ENCODE measurements around the gene PREX1. TPM values are rescaled to one million over a fixed set of nuclear protein-coding genes. Genes with fewer than 3 reads are reported as not detected.

The PREX1 gene
- total and polyA plus RNA-seq, 7 experiments from 2014 or later, result 2.9 to 143 (median 48.6) TPM

DNA sequence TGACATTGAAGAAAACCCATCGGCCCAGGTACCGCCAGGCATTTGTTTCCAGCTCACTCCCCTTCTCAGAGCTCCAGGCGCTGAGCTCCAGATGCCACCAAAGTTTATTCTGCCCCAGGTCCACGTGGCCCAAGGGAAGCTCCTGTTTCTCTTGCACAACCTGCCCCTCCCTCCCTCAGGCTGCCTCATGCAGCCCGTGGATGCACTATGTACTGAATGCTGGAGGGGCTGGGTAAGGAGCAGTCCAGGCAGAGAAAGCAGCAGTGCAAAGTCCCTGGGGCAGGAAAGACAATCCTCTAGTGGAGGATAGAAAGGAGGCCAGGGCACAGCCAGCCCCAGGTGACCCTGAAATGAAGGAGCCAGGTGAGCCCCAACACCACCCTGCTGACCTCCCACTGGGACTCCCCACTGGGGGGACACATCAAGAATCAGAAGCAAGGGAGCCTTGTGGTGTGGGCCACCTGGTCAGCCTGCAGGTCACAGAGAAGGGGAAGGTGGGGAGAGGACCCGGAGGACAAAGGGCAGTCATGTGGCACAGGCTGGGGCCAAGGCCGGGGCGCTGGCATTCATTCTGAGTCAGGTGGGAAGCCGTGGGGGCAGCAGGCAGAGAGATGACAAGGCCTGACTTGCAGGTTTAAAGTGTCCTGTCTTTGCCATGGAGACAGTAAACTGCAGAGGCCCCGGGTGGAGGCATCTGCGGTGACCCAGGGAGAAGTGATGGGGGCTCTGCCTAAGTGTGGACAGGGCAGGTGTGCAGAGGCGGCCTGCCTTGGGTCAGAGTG, 230.1 kb downstream of the PREX1 start:
- Histone ChIP-seq H3K36me3 (ENCODE audit: control insufficient read depth in 2 of 3, insufficient read depth in 3 of 3, low read length in 3 of 3) (no peaks in the 10 kb centered on the region), H3K4me3 (ENCODE audit: low read length) (no peak overlapping the region), H3K4me1 (ENCODE audit: control insufficient read depth in 2 of 2, insufficient read depth in 2 of 2, low read length in 2 of 2) (no peaks in the 10 kb centered on the region), H3K9me3 (ENCODE audit: control insufficient read depth in 2 of 3, low read length in 3 of 3) (peaks cover 0 to 3% (median 0%) of the 10 kb centered on the region in 3 experiments), H3K27ac (ENCODE audit: low read depth, low read length) (no peak overlapping the region), H3K27me3 (ENCODE audit: control insufficient read depth in 2 of 2, insufficient read depth in 2 of 2, low read length in 2 of 2) (no peaks in the 10 kb centered on the region)
- Mint-ChIP-seq H3K36me3 (no peaks in the 10 kb centered on the region), H3K27me3 (peaks cover 0 to 10% (median 6%) of the 10 kb centered on the region in 5 donors), H3K27ac (peak overlapping the region in 1 of 9 donors; percentile 37), H3K4me1 (no peaks in the 10 kb centered on the region), H3K9me3 (peaks cover 0 to 7% (median 0%) of the 10 kb centered on the region in 11 donors), H3K4me3 (no peak overlapping the region)
- POLR2A ChIA-PET, result no interaction called here
- ATAC-seq (no peak), DNase-seq (no peak)
- intact Hi-C loops (cut with micrococcal nuclease), result no loop called here
- CTCF ChIA-PET, result no interaction called here

DNA sequence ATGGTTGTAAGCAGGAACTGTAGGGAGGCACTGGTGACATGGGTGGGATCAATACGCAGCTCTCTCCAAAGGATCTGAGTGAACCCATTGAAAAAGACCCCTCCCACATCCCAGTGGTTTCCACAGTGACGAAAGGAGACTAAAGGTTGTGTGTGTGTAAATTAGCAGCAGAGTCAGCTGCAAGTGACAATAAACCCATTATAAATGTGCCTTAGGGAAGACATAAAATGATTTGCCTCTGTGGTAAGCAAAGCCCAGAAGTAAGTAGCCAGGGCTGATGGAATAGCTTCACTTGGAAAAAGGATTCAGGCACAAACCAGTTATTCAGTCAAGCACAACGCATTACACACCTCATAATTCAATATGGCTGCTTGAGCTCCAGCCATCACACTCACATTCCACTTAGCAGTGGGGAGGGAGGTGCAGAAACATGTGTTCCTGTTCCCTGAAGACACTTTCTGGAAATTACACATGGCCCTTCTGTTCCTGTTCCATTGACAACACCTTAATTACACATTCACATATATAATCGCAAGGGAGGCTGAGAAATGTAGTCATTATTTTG, 231.4 kb downstream of the PREX1 start:
- no peaks in the 10 kb centered on the region for H3K27me3 ChIP-seq (ENCODE audit: control insufficient read depth in 2 of 2, insufficient read depth in 2 of 2, low read length in 2 of 2)
- DNase-seq (no peak), ATAC-seq (no peak)
- H3K9me3 Mint-ChIP-seq, result peaks cover 0 to 7% (median 0%) of the 10 kb centered on the region in 11 donors
- peaks cover 0 to 10% (median 6%) of the 10 kb centered on the region in 5 donors for H3K27me3 Mint-ChIP-seq
- H3K9me3 ChIP-seq (ENCODE audit: control insufficient read depth in 2 of 3, low read length in 3 of 3), result peaks cover 0 to 3% (median 0%) of the 10 kb centered on the region in 3 experiments
- no peaks in the 10 kb centered on the region for H3K36me3 ChIP-seq (ENCODE audit: control insufficient read depth in 2 of 3, insufficient read depth in 3 of 3, low read length in 3 of 3)
- ChIA-PET POLR2A (no interaction called here), CTCF (no interaction called here)
- H3K27ac ChIP-seq (ENCODE audit: low read depth, low read length), result no peak overlapping the region
- H3K36me3 Mint-ChIP-seq, result no peaks in the 10 kb centered on the region
- H3K4me3 ChIP-seq (ENCODE audit: low read length), result no peak overlapping the region
- intact Hi-C loops (cut with micrococcal nuclease), result no loop called here
- H3K27ac Mint-ChIP-seq, result no peak overlapping the region
- no peaks in the 10 kb centered on the region for H3K4me1 ChIP-seq (ENCODE audit: control insufficient read depth in 2 of 2, insufficient read depth in 2 of 2, low read length in 2 of 2)
- H3K4me3 Mint-ChIP-seq, result no peak overlapping the region
- H3K4me1 Mint-ChIP-seq, result no peaks in the 10 kb centered on the region

DNA sequence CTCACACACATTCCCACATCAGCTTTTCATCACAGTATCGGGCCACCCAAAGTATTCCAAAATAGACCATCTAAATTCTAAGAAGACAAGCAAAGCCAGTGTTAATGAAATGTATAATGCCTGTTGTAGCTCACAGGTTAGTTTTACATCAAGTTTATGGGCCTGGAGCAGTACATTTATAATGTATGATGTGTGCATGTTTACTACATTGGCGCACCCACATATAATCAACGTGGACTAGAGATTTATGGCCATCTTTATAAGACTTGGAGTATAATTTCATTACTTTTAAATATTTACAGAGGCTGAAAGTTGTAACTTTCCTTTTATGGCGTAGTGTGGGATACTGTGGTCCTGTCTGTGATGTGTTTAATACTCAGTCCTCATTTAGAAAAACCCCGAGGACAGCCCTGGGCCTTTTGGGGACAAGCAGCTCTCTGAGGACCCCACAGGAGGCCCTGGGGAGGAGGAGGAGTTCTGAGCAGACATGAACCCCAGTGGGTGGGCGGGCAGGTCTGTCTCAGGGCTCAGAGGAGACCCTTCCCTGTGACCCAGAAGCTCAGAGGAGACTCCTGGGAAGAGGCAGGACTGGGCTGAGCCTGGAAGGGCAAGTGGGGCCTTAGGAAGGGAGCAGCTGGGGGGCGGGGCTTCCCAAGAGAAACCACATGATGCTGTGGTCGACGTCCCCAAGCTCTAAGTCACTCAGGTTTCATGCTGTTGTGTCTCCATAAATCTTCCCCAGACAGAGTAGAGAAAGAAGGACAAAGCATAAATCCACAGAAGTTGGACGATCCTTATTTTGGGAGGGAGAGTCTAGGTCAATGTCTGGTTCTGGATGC, 232.1 kb downstream of the PREX1 start:
- no peaks in the 10 kb centered on the region for H3K27me3 ChIP-seq (ENCODE audit: control insufficient read depth in 2 of 2, insufficient read depth in 2 of 2, low read length in 2 of 2)
- H3K27ac ChIP-seq (ENCODE audit: low read depth, low read length), result no peak overlapping the region
- H3K36me3 ChIP-seq (ENCODE audit: control insufficient read depth in 2 of 3, insufficient read depth in 3 of 3, low read length in 3 of 3), result no peaks in the 10 kb centered on the region
- Mint-ChIP-seq H3K36me3 (no peaks in the 10 kb centered on the region), H3K27ac (no peak overlapping the region), H3K4me1 (no peaks in the 10 kb centered on the region), H3K4me3 (no peak overlapping the region), H3K27me3 (peaks cover 0 to 10% (median 6%) of the 10 kb centered on the region in 5 donors), H3K9me3 (peaks cover 0 to 7% (median 0%) of the 10 kb centered on the region in 11 donors)
- no peak overlapping the region for H3K4me3 ChIP-seq (ENCODE audit: low read length)
- no peak for DNase-seq
- ChIA-PET CTCF (no interaction called here), POLR2A (no interaction called here)
- H3K4me1 ChIP-seq (ENCODE audit: control insufficient read depth in 2 of 2, insufficient read depth in 2 of 2, low read length in 2 of 2), result no peaks in the 10 kb centered on the region
- intact Hi-C loops (cut with micrococcal nuclease), result no loop called here
- no peak for ATAC-seq
- H3K9me3 ChIP-seq (ENCODE audit: control insufficient read depth in 2 of 3, low read length in 3 of 3), result peaks cover 0 to 3% (median 0%) of the 10 kb centered on the region in 3 experiments

DNA sequence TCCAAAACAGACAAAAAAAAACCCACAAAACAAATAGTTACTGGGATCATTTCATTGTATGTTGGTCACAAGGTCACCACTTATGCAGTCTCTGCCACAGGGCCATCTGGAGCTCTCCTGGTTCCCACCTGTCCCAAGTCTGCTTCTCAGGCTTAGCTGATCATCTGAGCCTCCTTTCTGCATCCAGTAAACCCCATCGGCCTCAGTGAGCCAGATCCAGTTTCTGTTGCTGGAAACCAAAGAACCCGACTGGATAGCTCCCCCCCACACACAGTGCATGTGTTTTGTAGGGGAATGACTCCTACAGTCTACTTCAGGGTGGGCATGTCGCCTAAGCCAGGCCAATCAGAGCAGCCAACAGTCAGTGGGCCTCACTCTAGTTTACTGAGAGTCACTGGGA, 233.3 kb downstream of the PREX1 start:
- Histone ChIP-seq H3K4me3 (ENCODE audit: low read length) (no peak overlapping the region), H3K36me3 (ENCODE audit: control insufficient read depth in 2 of 3, insufficient read depth in 3 of 3, low read length in 3 of 3) (no peaks in the 10 kb centered on the region), H3K27me3 (ENCODE audit: control insufficient read depth in 2 of 2, insufficient read depth in 2 of 2, low read length in 2 of 2) (no peaks in the 10 kb centered on the region), H3K4me1 (ENCODE audit: control insufficient read depth in 2 of 2, insufficient read depth in 2 of 2, low read length in 2 of 2) (no peaks in the 10 kb centered on the region), H3K9me3 (ENCODE audit: control insufficient read depth in 2 of 3, low read length in 3 of 3) (peaks cover 0 to 3% (median 0%) of the 10 kb centered on the region in 3 experiments), H3K27ac (ENCODE audit: low read depth, low read length) (no peak overlapping the region)
- Mint-ChIP-seq H3K27me3 (peaks cover 0 to 10% (median 6%) of the 10 kb centered on the region in 5 donors), H3K27ac (no peak overlapping the region), H3K4me3 (no peak overlapping the region), H3K9me3 (peaks cover 0 to 7% (median 0%) of the 10 kb centered on the region in 11 donors), H3K4me1 (no peaks in the 10 kb centered on the region), H3K36me3 (no peaks in the 10 kb centered on the region)
- POLR2A ChIA-PET, result no interaction called here
- intact Hi-C loops (cut with micrococcal nuclease), result no loop called here
- CTCF ChIA-PET, result interaction anchor here (0.6 kb wide), 1 partner anchor 51 kb away, joined by 3 read pairs; no protein-coding TSS in a partner anchor
- DNase-seq, result no peak
- no peak for ATAC-seq

DNA sequence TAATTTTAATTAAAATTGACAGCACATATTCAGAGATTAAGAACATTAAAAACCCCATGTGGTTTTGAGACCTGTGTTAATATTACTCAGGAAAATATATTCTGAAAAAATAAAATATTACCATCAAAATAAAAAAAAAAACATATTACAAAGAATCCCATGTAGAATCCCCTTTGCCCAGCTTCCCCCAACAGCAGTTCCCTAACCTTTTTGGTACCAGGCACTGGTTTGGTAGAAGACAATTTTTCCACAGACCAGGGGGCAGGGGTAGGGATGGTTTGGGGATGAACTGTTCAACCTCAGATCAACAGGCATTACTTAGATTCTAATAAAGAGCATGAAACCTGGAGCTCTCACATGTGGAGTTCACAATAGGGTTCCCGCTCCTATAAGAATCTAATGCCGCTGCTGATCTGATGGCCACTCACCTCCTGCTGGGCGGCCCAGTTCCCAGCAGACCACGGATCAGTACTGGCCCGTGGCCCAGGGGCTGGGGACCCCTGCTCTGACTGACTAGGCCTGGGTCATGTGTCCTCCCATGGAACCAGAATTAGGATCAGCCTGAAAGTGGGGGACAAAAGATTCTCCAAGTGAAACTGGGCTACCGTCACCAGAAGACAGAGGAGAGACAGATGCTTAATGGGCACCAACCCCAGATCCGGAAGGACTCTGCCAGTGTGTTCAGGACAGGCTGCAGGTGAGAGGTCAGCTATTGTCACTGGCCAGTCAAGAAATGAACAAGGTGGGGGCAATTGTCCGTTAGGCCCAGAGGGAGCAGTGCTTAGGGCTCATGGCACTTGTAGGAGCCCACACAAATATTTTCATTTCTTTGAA, 235.5 kb downstream of the PREX1 start:
- Mint-ChIP-seq H3K9me3 (peaks cover 0 to 7% (median 0%) of the 10 kb centered on the region in 11 donors), H3K27me3 (peaks cover 0 to 10% (median 7%) of the 10 kb centered on the region in 5 donors), H3K4me1 (no peaks in the 10 kb centered on the region), H3K27ac (no peak overlapping the region), H3K36me3 (no peaks in the 10 kb centered on the region), H3K4me3 (no peak overlapping the region)
- Histone ChIP-seq H3K9me3 (ENCODE audit: control insufficient read depth in 2 of 3, low read length in 3 of 3) (peaks cover 0 to 3% (median 0%) of the 10 kb centered on the region in 3 experiments), H3K36me3 (ENCODE audit: control insufficient read depth in 2 of 3, insufficient read depth in 3 of 3, low read length in 3 of 3) (no peaks in the 10 kb centered on the region), H3K4me3 (ENCODE audit: low read length) (no peak overlapping the region), H3K4me1 (ENCODE audit: control insufficient read depth in 2 of 2, insufficient read depth in 2 of 2, low read length in 2 of 2) (no peaks in the 10 kb centered on the region), H3K27me3 (ENCODE audit: control insufficient read depth in 2 of 2, insufficient read depth in 2 of 2, low read length in 2 of 2) (no peaks in the 10 kb centered on the region), H3K27ac (ENCODE audit: low read depth, low read length) (no peak overlapping the region)
- intact Hi-C loops (cut with micrococcal nuclease), result no loop called here
- no peak for DNase-seq
- ChIA-PET POLR2A (no interaction called here), CTCF (interaction anchor here (0.7 kb wide), 1 partner anchor 46 kb away, joined by 4 read pairs; no protein-coding TSS in a partner anchor)
- no peak for ATAC-seq

DNA sequence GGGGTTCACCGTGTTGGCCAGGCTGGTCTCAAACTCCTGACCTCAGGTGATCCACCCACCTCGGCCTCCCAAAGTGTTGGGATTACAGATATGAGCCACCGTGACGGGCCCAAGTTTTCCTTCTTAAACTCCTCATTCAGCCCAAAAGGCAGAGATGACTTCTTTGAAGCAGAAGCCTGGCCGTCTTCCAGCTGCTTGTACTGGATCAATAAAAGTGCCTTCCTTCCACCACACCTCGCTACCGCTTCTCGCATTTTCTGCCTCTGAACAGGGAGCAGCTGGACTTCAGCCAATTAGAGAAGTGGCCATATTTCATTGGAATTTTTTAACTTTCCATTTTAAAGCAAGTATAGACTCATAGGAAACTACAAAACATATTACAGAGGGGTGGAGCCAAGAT, 241.1 kb downstream of the PREX1 start:
- ATAC-seq (no peak), DNase-seq (no peak)
- Mint-ChIP-seq H3K4me1 (no peaks in the 10 kb centered on the region), H3K36me3 (no peaks in the 10 kb centered on the region), H3K4me3 (no peak overlapping the region), H3K27me3 (peaks cover 15 to 38% (median 31%) of the 10 kb centered on the region in 5 donors), H3K27ac (no peak overlapping the region), H3K9me3 (peaks cover 0 to 3% (median 0%) of the 10 kb centered on the region in 11 donors)
- no peaks in the 10 kb centered on the region for H3K27me3 ChIP-seq (ENCODE audit: control insufficient read depth in 2 of 2, insufficient read depth in 2 of 2, low read length in 2 of 2)
- no peaks in the 10 kb centered on the region for H3K9me3 ChIP-seq (ENCODE audit: control insufficient read depth in 2 of 3, low read length in 3 of 3)
- no peaks in the 10 kb centered on the region for H3K36me3 ChIP-seq (ENCODE audit: control insufficient read depth in 2 of 3, insufficient read depth in 3 of 3, low read length in 3 of 3)
- POLR2A ChIA-PET, result no interaction called here
- H3K4me1 ChIP-seq (ENCODE audit: control insufficient read depth in 2 of 2, insufficient read depth in 2 of 2, low read length in 2 of 2), result no peaks in the 10 kb centered on the region
- H3K4me3 ChIP-seq (ENCODE audit: low read length), result no peak overlapping the region
- intact Hi-C loops (cut with micrococcal nuclease), result no loop called here
- CTCF ChIA-PET, result no interaction called here
- H3K27ac ChIP-seq (ENCODE audit: low read depth, low read length), result no peak overlapping the region
